Eye (tissue), 1 donor: ENCODE measurements around the gene PRKG1.
"Not testable (repeated sequence)": the region's sequence is repeated elsewhere in the genome, so short reads cannot be mapped to it uniquely, and the experiment has no call there.

Experiments used
- DNase-seq: peaks from one replicate; pipeline ENCODE4 v3.0.0-alpha.2; 2015

The PRKG1 gene

GRCh38 chr10:51389415-51390321 lies 315.4 kb downstream of the PRKG1 start:
- DNase-seq, result peak; percentile 48

DNA sequence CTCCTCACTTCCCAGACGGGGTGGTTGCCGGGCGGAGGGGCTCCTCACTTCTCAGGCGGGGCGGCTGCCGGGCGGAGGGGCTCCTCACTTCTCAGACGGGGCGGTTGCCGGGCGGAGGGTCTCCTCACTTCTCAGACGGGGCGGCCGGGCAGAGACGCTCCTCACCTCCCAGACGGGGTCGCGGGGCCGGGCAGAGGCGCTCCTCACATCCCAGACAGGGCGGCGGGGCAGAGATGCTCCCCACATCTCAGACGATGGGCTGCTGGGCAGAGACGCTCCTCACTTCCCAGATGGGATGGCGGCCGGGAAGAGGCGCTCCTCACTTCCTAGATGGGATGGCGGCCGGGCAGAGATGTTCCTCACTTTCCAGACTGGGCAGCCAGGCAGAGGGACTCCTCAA lies 318.7 kb downstream of the PRKG1 start:
- DNase-seq, result not testable (repeated sequence)

DNA sequence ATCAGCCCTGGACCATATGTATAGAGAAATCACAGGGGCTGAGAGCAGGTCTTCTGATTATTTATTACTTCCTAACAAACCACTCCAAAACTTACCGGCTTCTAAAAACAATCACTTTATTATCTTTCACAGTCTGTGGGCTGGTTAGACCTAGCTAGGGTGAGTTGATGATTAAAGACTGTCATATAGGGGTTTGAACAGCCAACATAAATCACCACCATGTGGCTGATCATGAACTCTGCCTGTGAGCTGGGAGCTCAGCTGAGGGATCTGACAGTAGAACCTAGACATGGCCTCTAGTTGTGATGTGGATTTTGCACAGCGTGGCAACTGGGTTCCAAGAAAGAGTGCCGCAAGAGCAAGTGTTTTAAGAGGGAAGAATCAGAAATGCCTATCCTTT lies 319.8 kb downstream of the PRKG1 start:
- no peak for DNase-seq

GRCh38 chr10:51397244-51397643 lies 323.0 kb downstream of the PRKG1 start:
- DNase-seq, result no peak

- DNase-seq, result no peak
Observed at GRCh38 chr10:51397695-51398094, 323.4 kb downstream of the PRKG1 start.

DNA sequence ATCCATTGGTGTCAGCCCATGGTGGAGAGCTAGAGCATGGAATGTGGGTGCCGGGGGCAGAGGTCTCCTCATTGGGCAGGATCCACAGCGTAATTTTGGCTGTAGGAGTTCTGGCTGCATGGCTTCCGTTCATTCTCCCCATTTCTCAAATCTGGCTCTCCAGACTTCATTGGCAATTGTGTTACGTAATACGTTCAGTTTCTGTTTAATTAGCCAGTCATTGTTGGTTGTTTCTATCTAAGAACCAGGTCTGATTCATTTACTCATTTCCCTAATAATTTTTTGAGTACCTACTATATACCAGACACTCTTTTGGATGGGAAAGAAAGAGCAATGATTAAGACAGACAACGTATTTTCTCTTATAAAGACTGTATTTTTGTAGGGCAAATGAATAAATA lies 325.6 kb downstream of the PRKG1 start:
- DNase-seq, result no peak

DNA sequence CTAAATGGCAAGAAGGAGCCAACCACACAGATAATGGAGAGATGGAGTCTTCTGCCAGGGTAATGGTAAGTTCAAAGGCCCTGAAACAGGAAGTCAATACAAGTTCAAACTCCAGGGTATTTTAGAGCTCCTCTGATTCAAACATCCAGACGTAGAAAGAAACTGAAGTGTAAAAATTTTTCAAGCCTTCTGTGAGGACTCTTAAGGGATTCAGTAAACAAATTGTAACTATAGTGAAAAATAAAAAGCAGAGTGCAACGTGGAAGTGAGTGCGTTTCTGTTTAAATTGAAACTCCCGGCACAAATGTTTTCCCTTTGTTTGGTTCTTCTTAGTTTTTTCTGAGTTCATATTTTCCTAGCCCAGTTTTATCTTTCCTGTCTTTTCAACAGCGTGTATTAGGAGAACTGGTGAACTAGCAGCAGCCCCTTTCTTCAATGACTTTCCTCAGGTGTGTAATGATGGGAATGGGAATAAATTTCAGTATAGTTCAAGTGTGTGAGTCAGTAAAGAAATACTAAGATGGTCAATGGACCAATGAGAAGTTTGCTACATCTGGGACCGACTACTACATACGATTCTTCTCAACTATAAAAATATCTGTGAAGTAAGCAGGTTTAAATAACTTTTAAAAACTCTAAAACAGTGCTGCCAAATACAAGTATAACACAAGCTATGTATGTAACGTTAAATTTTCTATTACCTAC lies 326.3 kb downstream of the PRKG1 start:
- no peak for DNase-seq

DNA sequence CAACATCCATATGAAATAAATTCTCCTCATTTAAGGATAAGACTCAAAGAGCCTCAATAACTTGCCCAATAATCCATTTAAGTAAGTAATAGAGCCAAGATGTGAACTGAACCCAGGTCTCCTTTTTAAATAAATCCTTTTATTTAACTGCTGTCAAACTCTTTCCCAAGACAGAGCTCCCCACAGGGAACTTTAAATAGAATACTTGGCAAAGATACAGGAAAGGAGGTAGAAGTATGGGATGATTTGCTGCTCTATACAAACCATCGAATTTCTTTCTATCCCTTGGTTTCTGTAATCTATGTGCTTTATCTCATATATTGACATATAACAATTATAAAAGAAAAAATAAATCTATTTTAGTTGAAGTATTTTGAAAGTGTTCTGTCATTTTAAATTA lies 329.2 kb downstream of the PRKG1 start:
- no peak for DNase-seq

DNA sequence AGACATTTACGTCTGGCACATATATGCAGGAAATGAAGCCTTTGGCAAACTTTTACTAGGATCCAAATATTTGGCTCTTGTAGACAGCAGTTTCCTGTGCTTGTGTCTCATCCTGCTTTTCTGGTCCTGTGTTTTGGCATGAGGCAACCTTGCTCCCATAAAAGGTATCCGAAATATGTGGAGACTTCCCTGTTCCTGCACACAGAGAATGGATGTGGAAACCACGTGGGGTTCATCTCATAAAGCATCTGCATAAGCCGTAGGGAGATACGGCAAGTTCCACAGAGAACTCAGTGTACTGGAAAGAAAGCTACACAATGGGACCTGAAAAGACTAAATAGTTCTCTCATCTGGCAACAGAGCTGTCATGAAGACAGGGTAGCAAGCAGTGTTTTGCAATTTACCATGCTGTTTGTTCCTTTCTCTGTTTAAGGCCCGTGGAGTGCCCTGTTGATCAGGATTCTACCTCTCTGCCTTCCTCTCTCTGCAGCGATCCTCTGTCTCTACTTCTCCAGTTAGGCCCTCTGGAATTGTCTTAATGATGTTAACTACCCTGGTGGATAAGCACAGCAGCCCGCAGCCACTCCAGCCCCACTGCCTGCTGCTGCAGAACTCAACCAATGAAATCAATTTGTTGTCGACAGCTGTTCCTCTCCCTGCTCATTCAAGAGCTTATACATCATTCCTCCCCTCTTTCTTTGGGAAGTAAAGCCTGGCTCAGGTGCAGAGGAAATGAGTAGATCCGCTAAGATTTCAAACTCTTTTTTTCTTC lies 331.5 kb downstream of the PRKG1 start:
- peak; percentile 50 for DNase-seq

DNA sequence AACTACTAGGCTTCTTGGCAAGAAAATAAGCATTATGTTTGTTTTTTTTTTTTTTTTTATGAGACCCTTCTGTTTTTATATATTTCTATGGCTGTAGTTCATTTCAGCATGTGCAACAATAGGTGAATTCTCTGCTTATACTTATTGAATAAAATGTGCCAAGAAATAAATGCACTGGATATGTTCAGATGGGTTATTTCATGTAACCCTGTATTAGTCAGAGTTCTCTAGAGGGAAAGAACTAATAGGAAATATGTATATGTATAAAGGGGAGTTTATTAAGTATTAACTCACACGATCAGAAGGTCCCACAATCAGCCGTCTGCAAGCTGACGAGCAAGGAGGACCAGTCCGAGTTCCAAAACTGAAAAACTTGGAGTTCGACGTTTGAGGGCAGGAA lies 332.3 kb downstream of the PRKG1 start:
- no peak for DNase-seq

- DNase-seq, result no peak
Observed at GRCh38 chr10:51416494-51416893, 342.2 kb downstream of the PRKG1 start.

GRCh38 chr10:51419196-51420093 lies 345.2 kb downstream of the PRKG1 start:
- no peak for DNase-seq

GRCh38 chr10:51421853-51422252 lies 347.6 kb downstream of the PRKG1 start:
- DNase-seq, result no peak

GRCh38 chr10:51422311-51423120 lies 348.2 kb downstream of the PRKG1 start:
- DNase-seq, result peak; percentile 79

DNA sequence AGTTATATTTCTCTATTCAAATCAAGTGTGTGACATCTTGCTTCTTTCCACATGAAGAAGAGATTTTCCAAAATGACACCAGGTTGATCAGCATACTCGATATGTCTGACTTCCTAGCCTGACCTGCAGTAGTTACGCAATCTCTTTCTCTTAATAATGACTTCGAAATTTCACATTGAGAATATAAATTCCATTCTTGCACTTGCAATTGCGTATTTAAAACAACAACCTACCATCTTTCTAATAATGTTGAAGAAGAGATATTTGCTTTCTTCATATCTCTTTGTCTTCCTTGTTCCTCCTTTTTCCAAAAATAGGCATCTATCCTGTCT lies 348.8 kb downstream of the PRKG1 start:
- no peak for DNase-seq

GRCh38 chr10:51425431-51425830 lies 351.1 kb downstream of the PRKG1 start:
- peak; percentile 53 for DNase-seq

DNA sequence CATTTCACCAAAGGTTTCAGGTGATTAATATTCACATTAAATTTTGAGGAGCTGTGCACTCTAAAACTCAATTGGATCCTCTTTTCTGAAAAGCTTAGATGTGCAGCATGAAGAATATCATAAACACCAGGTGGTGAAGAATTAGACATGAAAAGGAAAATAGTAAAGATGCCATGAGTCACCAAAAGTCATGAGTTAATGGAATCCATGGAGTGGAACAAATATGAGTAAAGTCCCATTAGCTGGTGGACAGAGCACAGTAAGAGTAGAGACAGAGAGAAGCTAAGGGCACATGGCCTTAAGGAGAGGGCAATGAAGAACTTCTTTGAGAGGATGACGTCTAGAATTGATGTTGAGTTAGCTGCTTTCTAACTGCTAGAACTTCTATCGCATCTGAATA lies 353.5 kb downstream of the PRKG1 start:
- no peak for DNase-seq

DNA sequence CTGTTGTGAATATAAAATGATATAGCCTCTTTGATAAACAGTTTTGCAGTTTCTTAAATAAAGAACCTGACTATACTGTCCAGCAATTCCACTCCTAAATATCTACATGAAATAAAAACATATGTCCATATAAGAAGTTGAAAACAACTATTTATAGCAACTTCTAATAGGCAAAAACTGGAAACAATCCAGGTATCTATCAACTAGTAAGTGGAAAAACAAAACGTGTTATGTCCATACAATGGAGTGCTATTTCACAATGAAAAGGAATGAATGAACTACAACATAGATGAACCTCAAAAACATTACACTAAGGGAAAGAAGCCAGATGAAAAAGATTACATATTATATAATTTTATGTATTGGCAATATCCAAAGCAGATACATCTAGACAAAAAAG lies 356.2 kb downstream of the PRKG1 start:
- DNase-seq, result no peak

DNA sequence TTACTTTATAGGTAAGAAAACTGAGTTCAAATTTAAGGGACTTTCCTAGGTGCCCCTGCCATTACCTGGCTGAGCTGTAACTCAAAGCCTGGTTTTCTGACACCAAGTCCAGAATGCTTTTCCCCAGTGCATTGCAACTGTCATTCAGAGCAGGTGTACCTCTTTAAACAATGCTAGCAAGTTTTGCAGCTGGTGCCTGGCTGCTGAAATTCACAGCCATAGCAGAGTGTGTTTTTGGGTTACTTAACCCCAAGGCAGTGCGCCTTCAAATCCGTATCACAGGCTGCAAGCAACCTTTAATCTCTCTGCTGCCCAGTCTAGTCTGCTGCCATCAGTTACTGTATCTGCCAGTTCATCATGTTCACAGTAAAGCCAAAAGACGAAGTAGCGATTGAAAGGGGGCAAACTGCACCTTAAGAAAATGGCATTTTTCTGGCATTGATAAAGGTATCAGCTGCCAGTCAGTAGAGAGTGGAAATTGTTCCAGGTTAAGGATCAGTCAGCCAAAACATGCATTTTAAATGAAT lies 359.7 kb downstream of the PRKG1 start:
- DNase-seq, result no peak

- DNase-seq, result no peak
Observed at GRCh38 chr10:51436805-51437204, 362.5 kb downstream of the PRKG1 start.

GRCh38 chr10:51439645-51440044 lies 365.4 kb downstream of the PRKG1 start:
- DNase-seq, result no peak
